ENCODE measurements around the gene CEACAM21. TPM values are rescaled to one million over a fixed set of nuclear protein-coding genes. Genes with fewer than 3 reads are reported as not detected.

Gene CEACAM21
- total RNA-seq, 1 donor from 2014 or later: not detected

GRCh38 chr19:41535029-41535622 lies 40.8 kb upstream of the CEACAM21 start:
- H3K4me3 ChIP-seq: no peak overlapping the region
- H3K4me1 ChIP-seq: no peaks in the 10 kb centered on the region
- no peak for DNase-seq (ENCODE audit: low spot score)
- no peaks in the 10 kb centered on the region for H3K27me3 ChIP-seq
- H3K27ac ChIP-seq: no peak overlapping the region
- no peaks in the 10 kb centered on the region for H3F3A ChIP-seq (ENCODE audit: low read depth)
- no peaks in the 10 kb centered on the region for H3K79me2 ChIP-seq (ENCODE audit: low read depth)
- Mint-ChIP-seq H3K27me3 (ENCODE audit: insufficient read depth, low read depth) (peaks cover 5% of the 10 kb centered on the region), H3K36me3 (no peaks in the 10 kb centered on the region), H3K4me3 (no peak overlapping the region), H3K9me3 (peaks cover 11% of the 10 kb centered on the region), H3K27ac (no peak overlapping the region), H3K4me1 (peaks cover 10% of the 10 kb centered on the region)
- H4K20me1 ChIP-seq (ENCODE audit: low read depth): no peaks in the 10 kb centered on the region
- H3K36me3 ChIP-seq: no peaks in the 10 kb centered on the region
- TF ChIP-seq EZH2phosphoT487 (IDR thresholded peaks at IDR 0.05): no peak
- TF ChIP-seq CTCF (IDR thresholded peaks at IDR 0.05): no peak
- no peak for TF ChIP-seq EZH2 (IDR thresholded peaks at IDR 0.05)
- H2AFZ ChIP-seq (replicated peaks): no peak overlapping the region
- no peak overlapping the region for H3K4me2 ChIP-seq
- no peaks in the 10 kb centered on the region for H3K9me3 ChIP-seq (ENCODE audit: low read depth)
- no peak overlapping the region for H3K9ac ChIP-seq

- Histone ChIP-seq H3K4me2 (no peak overlapping the region), H3K79me2 (ENCODE audit: low read depth) (no peaks in the 10 kb centered on the region), H4K20me1 (ENCODE audit: low read depth) (no peaks in the 10 kb centered on the region), H3K4me1 (no peaks in the 10 kb centered on the region), H3K9me3 (ENCODE audit: low read depth) (no peaks in the 10 kb centered on the region), H3K27me3 (no peaks in the 10 kb centered on the region), H2AFZ (replicated peaks) (no peak overlapping the region), H3F3A (ENCODE audit: low read depth) (no peaks in the 10 kb centered on the region), H3K4me3 (no peak overlapping the region), H3K9ac (no peak overlapping the region), H3K27ac (no peak overlapping the region), H3K36me3 (no peaks in the 10 kb centered on the region)
- Mint-ChIP-seq H3K36me3 (no peaks in the 10 kb centered on the region), H3K27ac (no peak overlapping the region), H3K9me3 (peaks cover 7% of the 10 kb centered on the region), H3K27me3 (ENCODE audit: insufficient read depth, low read depth) (peaks cover 2% of the 10 kb centered on the region), H3K4me3 (no peak overlapping the region), H3K4me1 (peaks cover 7% of the 10 kb centered on the region)
- no peak for DNase-seq (ENCODE audit: low spot score)
- TF ChIP-seq EZH2 (IDR thresholded peaks at IDR 0.05) (no peak), EZH2phosphoT487 (IDR thresholded peaks at IDR 0.05) (no peak), CTCF (IDR thresholded peaks at IDR 0.05) (peak; percentile 37)
Measured at GRCh38 chr19:41537789-41538188, 38.2 kb upstream of the CEACAM21 start.

GRCh38 chr19:41540041-41540695 lies 35.8 kb upstream of the CEACAM21 start:
- H3K9ac ChIP-seq: no peak overlapping the region
- no peaks in the 10 kb centered on the region for H3K36me3 ChIP-seq
- Mint-ChIP-seq H3K27me3 (ENCODE audit: insufficient read depth, low read depth) (peaks cover 2% of the 10 kb centered on the region), H3K4me3 (no peak overlapping the region), H3K27ac (no peak overlapping the region), H3K9me3 (peaks cover 10% of the 10 kb centered on the region), H3K36me3 (no peaks in the 10 kb centered on the region), H3K4me1 (no peaks in the 10 kb centered on the region)
- H3K4me2 ChIP-seq: no peak overlapping the region
- H3K9me3 ChIP-seq (ENCODE audit: low read depth): no peaks in the 10 kb centered on the region
- no peak overlapping the region for H2AFZ ChIP-seq (replicated peaks)
- H3F3A ChIP-seq (ENCODE audit: low read depth): no peaks in the 10 kb centered on the region
- no peak for TF ChIP-seq EZH2 (IDR thresholded peaks at IDR 0.05)
- TF ChIP-seq CTCF (IDR thresholded peaks at IDR 0.05): no peak
- TF ChIP-seq EZH2phosphoT487 (IDR thresholded peaks at IDR 0.05): no peak
- H3K27ac ChIP-seq: no peak overlapping the region
- no peaks in the 10 kb centered on the region for H3K27me3 ChIP-seq
- no peak for DNase-seq (ENCODE audit: low spot score)
- no peaks in the 10 kb centered on the region for H4K20me1 ChIP-seq (ENCODE audit: low read depth)
- H3K4me3 ChIP-seq: no peak overlapping the region
- H3K79me2 ChIP-seq (ENCODE audit: low read depth): no peaks in the 10 kb centered on the region
- H3K4me1 ChIP-seq: no peaks in the 10 kb centered on the region

Data from neural progenitor cell (in vitro differentiated cells).